Mesenchymal stem cell (in vitro differentiated cells and primary cell): ENCODE results near the gene ASIC1.
A peak's percentile ranks its signal among the peaks of the same experiment; 100 is the strongest.

Experiments used
- DNase-seq: peaks from one replicate; pipeline ENCODE4 v3.0.0-alpha.2; 2013
- H2AFZ ChIP-seq: one replicate; pipeline ENCODE4 v1.6.1; 2013; ENCODE audit warnings: low read depth, mild to moderate bottlenecking, control low read depth, inconsistent platforms, low read length, moderate library complexity
- H2AK5ac ChIP-seq: 2 replicates; pipeline ENCODE4 v1.6.1; 2013; ENCODE audit warnings: low read length, moderate library complexity, mild to moderate bottlenecking, inconsistent platforms; ENCODE audit not compliant: severe bottlenecking
- H2BK120ac ChIP-seq: one replicate; pipeline ENCODE4 v1.6.1; 2013; ENCODE audit warnings: low read depth, mild to moderate bottlenecking, inconsistent platforms, low read length, moderate library complexity
- H2BK12ac ChIP-seq, 2 experiments: one replicate each; pipeline ENCODE4 v1.6.1; 2013; ENCODE audit warnings: inconsistent platforms in 2 of 2, low read length in 2 of 2, mild to moderate bottlenecking in 2 of 2, moderate library complexity in 2 of 2, control low read depth in 1 of 2
- H2BK15ac ChIP-seq: one replicate; pipeline ENCODE4 v1.6.1; 2013; ENCODE audit warnings: mild to moderate bottlenecking, low read depth, inconsistent platforms; ENCODE audit not compliant: poor library complexity, severe bottlenecking
- H2BK5ac ChIP-seq: 2 replicates; pipeline ENCODE4 v1.6.1; 2013; ENCODE audit warnings: low read depth, mild to moderate bottlenecking, low read length, control low read depth, inconsistent platforms; ENCODE audit not compliant: poor library complexity, severe bottlenecking
- H3K14ac ChIP-seq, 2 experiments: one replicate each; pipeline ENCODE4 v1.6.1; 2013; ENCODE audit warnings: inconsistent platforms in 2 of 2, low read length in 2 of 2, control low read depth in 1 of 2, mild to moderate bottlenecking in 1 of 2, moderate library complexity in 1 of 2
- H3K18ac ChIP-seq, 2 experiments: one replicate each; pipeline ENCODE4 v1.6.1; 2013; ENCODE audit warnings: inconsistent platforms in 2 of 2, low read length in 2 of 2, control low read depth in 1 of 2, low read depth in 1 of 2, mild to moderate bottlenecking in 1 of 2
- H3K23ac ChIP-seq, 2 experiments: one replicate each; pipeline ENCODE4 v1.6.1; 2013; ENCODE audit warnings: inconsistent platforms in 2 of 2, low read length in 2 of 2, mild to moderate bottlenecking in 2 of 2, moderate library complexity in 2 of 2, control low read depth in 1 of 2
- H3K27ac ChIP-seq: 2 replicates; pipeline ENCODE4 v1.5.1; 2013; ENCODE audit warnings: mild to moderate bottlenecking, moderate library complexity, low read length, control low read depth, inconsistent platforms; ENCODE audit not compliant: poor library complexity, severe bottlenecking
- H3K27me3 ChIP-seq, 2 experiments: 2 replicates each; pipeline versions ENCODE4 v1.6.1 to v1.7.0; 2013; ENCODE audit warnings: low read length in 2 of 2, mild to moderate bottlenecking in 2 of 2, moderate library complexity in 2 of 2, control low read depth in 1 of 2, inconsistent platforms in 1 of 2; ENCODE audit not compliant: control insufficient read depth in 1 of 2, insufficient read depth in 1 of 2
- H3K36me3 ChIP-seq, 2 experiments: 2 replicates each; pipeline versions ENCODE4 v1.6.1 to v1.7.0; 2013; ENCODE audit warnings: low read length in 2 of 2, control low read depth in 1 of 2, inconsistent platforms in 1 of 2, low read depth in 1 of 2, mild to moderate bottlenecking in 1 of 2; ENCODE audit not compliant: insufficient read depth in 2 of 2, control insufficient read depth in 1 of 2
- H3K4ac ChIP-seq, 2 experiments: one replicate each; pipeline ENCODE4 v1.6.1; 2013; ENCODE audit warnings: inconsistent platforms in 2 of 2, low read length in 2 of 2, mild to moderate bottlenecking in 2 of 2, moderate library complexity in 2 of 2, control low read depth in 1 of 2, low read depth in 1 of 2
- H3K4me1 ChIP-seq: 2 replicates; pipeline ENCODE4 v1.6.1; 2013; ENCODE audit warnings: low read depth, low read length, control low read depth; ENCODE audit not compliant: control insufficient read depth, insufficient read depth
- H3K4me2 ChIP-seq: 2 replicates; pipeline ENCODE4 v1.6.1; 2013; ENCODE audit warnings: low read length, mild to moderate bottlenecking, inconsistent platforms; ENCODE audit not compliant: poor library complexity, severe bottlenecking
- H3K4me3 ChIP-seq, 2 experiments: 2 replicates each; pipeline versions ENCODE4 v1.5.1 to v1.7.0; 2013; ENCODE audit warnings: low read length in 2 of 2, mild to moderate bottlenecking in 2 of 2, control low read depth in 1 of 2, low read depth in 1 of 2; ENCODE audit not compliant: insufficient read depth in 1 of 2
- H3K79me1 ChIP-seq: replicated peaks from 2 replicates; pipeline ENCODE4 v1.6.1; 2013; ENCODE audit warnings: mild to moderate bottlenecking, control low read depth, low read length, inconsistent platforms; ENCODE audit not compliant: poor library complexity, severe bottlenecking
- H3K9ac ChIP-seq: 2 replicates; pipeline ENCODE4 v1.7.0; 2013; ENCODE audit warnings: mild to moderate bottlenecking, low read length, moderate library complexity
- H3K9me3 ChIP-seq: 2 replicates; pipeline ENCODE4 v1.7.0; 2013; ENCODE audit warnings: mild to moderate bottlenecking, low read length; ENCODE audit not compliant: control insufficient read depth
- H4K8ac ChIP-seq: one replicate; pipeline ENCODE4 v1.6.1; 2013; ENCODE audit warnings: inconsistent platforms, mild to moderate bottlenecking, low read length, moderate library complexity
- H4K91ac ChIP-seq: one replicate; pipeline ENCODE4 v1.6.1; 2013; ENCODE audit warnings: mild to moderate bottlenecking, low read length, inconsistent platforms
- WGBS: methylation state at CpG from one replicate; pipeline ENCODE4 v1.1.7; 2013; ENCODE audit warnings: mixed read lengths; 5-methylcytosine and 5-hydroxymethylcytosine counted together

ASIC1 gene

GRCh38 chr12:50087995-50088394 lies 30.6 kb downstream of the ASIC1 start:
- Histone ChIP-seq H3K4me1 (peaks cover 9% of the 10 kb centered on the region), H3K27me3 (no peaks in the 10 kb centered on the region), H3K4ac (no peak overlapping the region), H2BK12ac (no peak overlapping the region), H3K36me3 (peaks cover 40 to 53% of the 10 kb centered on the region in 2 experiments), H3K9ac (peak overlapping the region; percentile 98), H4K8ac (no peak overlapping the region), H2BK120ac (no peak overlapping the region), H3K4me2 (no peak overlapping the region), H2BK15ac (no peak overlapping the region), H3K9me3 (no peaks in the 10 kb centered on the region), H3K27ac (peak overlapping the region; percentile 10), H2AFZ (no peak overlapping the region), H3K14ac (no peak overlapping the region), H3K18ac (no peak overlapping the region), H3K4me3 (peak overlapping the region in 1 of 2 experiments; percentile 48), H3K79me1 (peaks cover 18% of the 10 kb centered on the region), H2BK5ac (no peak overlapping the region), H4K91ac (no peak overlapping the region), H2AK5ac (no peak overlapping the region), H3K23ac (no peak overlapping the region)
- WGBS: 34% methylated on average over 3 of the region's 3 CpGs
- DNase-seq: peak; percentile 54

- 56% methylated on average over 3 of the region's 3 CpGs for WGBS
- Histone ChIP-seq H4K91ac (no peak overlapping the region), H3K27me3 (no peaks in the 10 kb centered on the region), H3K9me3 (no peaks in the 10 kb centered on the region), H3K4me2 (no peak overlapping the region), H3K4me1 (peaks cover 9% of the 10 kb centered on the region), H2BK15ac (no peak overlapping the region), H2AK5ac (no peak overlapping the region), H3K4me3 (peak overlapping the region in 1 of 2 experiments; percentile 48), H3K14ac (no peak overlapping the region), H3K27ac (no peak overlapping the region), H3K23ac (no peak overlapping the region), H3K18ac (no peak overlapping the region), H3K79me1 (peaks cover 19% of the 10 kb centered on the region), H2AFZ (no peak overlapping the region), H4K8ac (no peak overlapping the region), H3K9ac (peak overlapping the region; percentile 75), H3K4ac (no peak overlapping the region), H2BK12ac (no peak overlapping the region), H2BK5ac (no peak overlapping the region), H3K36me3 (peaks cover 48 to 61% of the 10 kb centered on the region in 2 experiments), H2BK120ac (no peak overlapping the region)
- DNase-seq: peak; percentile 68
Measured at GRCh38 chr12:50088577-50089335, 31.4 kb downstream of the ASIC1 start.

- Histone ChIP-seq H3K9ac (peak overlapping the region; percentile 75), H4K8ac (no peak overlapping the region), H3K14ac (no peak overlapping the region), H2AFZ (no peak overlapping the region), H2BK12ac (no peak overlapping the region), H3K36me3 (peaks cover 56 to 70% of the 10 kb centered on the region in 2 experiments), H3K18ac (no peak overlapping the region), H3K9me3 (no peaks in the 10 kb centered on the region), H4K91ac (no peak overlapping the region), H2BK5ac (no peak overlapping the region), H2BK120ac (no peak overlapping the region), H3K79me1 (peaks cover 19% of the 10 kb centered on the region), H3K4ac (no peak overlapping the region), H2AK5ac (no peak overlapping the region), H3K27me3 (no peaks in the 10 kb centered on the region), H2BK15ac (no peak overlapping the region), H3K4me1 (peaks cover 6% of the 10 kb centered on the region), H3K4me2 (no peak overlapping the region), H3K27ac (no peak overlapping the region), H3K4me3 (no peak overlapping the region), H3K23ac (no peak overlapping the region)
- 97% methylated on average over 7 of the region's 7 CpGs for WGBS
- no peak for DNase-seq
Measured at GRCh38 chr12:50089730-50090129, 32.3 kb downstream of the ASIC1 start.

- Histone ChIP-seq H4K91ac (no peak overlapping the region), H3K9me3 (no peaks in the 10 kb centered on the region), H3K14ac (no peak overlapping the region), H3K4ac (no peak overlapping the region), H3K4me2 (no peak overlapping the region), H3K27me3 (no peaks in the 10 kb centered on the region), H3K23ac (no peak overlapping the region), H3K4me3 (no peak overlapping the region), H3K36me3 (peaks cover 61 to 76% of the 10 kb centered on the region in 2 experiments), H2AFZ (no peak overlapping the region), H3K18ac (no peak overlapping the region), H2BK15ac (no peak overlapping the region), H2BK12ac (no peak overlapping the region), H3K9ac (peak overlapping the region; percentile 75), H2BK120ac (no peak overlapping the region), H2BK5ac (no peak overlapping the region), H3K79me1 (peaks cover 19% of the 10 kb centered on the region), H3K27ac (no peak overlapping the region), H2AK5ac (no peak overlapping the region), H3K4me1 (peaks cover 6% of the 10 kb centered on the region), H4K8ac (no peak overlapping the region)
- WGBS: 100% methylated on average over 4 of the region's 5 CpGs
- no peak for DNase-seq
Measured at GRCh38 chr12:50090391-50090790, 33.0 kb downstream of the ASIC1 start.
